H9 (cell line): ENCODE results near the gene ODAD4. TPM values are rescaled to one million over a fixed set of nuclear protein-coding genes. Genes with fewer than 3 reads are reported as not detected.

Experiments used
- DNase-seq: peaks from one replicate; pipeline ENCODE4 v3.0.0-alpha.2; 2017
- H2AFZ ChIP-seq: one replicate; pipeline ENCODE4 v1.6.1; 2013; ENCODE audit warnings: mild to moderate bottlenecking, low read length, control low read depth, moderate library complexity
- H2AK5ac ChIP-seq: 2 replicates; pipeline ENCODE4 v1.6.1; 2013; ENCODE audit warnings: low read length, control low read depth, mixed read lengths; ENCODE audit not compliant: insufficient read length
- H2BK120ac ChIP-seq: one replicate; pipeline ENCODE4 v1.6.1; 2013; ENCODE audit warnings: low read depth, mild to moderate bottlenecking, low read length, control low read depth, inconsistent platforms; ENCODE audit not compliant: poor library complexity, severe bottlenecking
- H2BK12ac ChIP-seq: 2 replicates; pipeline ENCODE4 v1.6.1; 2013; ENCODE audit warnings: low read length, control low read depth, mixed read lengths, low read depth; ENCODE audit not compliant: insufficient read length
- H2BK15ac ChIP-seq: 2 replicates; pipeline ENCODE4 v1.6.1; 2013; ENCODE audit warnings: low read depth, low read length, control low read depth
- H2BK20ac ChIP-seq: one replicate; pipeline ENCODE4 v1.6.1; 2013; ENCODE audit warnings: low read depth, mild to moderate bottlenecking, low read length, control low read depth, inconsistent platforms; ENCODE audit not compliant: poor library complexity, severe bottlenecking
- H2BK5ac ChIP-seq: 2 replicates; pipeline ENCODE4 v1.6.1; 2013; ENCODE audit warnings: low read length, control low read depth, mixed read lengths; ENCODE audit not compliant: insufficient read length
- H3K14ac ChIP-seq: 2 replicates; pipeline ENCODE4 v1.6.1; 2013; ENCODE audit warnings: low read length, control low read depth; ENCODE audit not compliant: insufficient read depth
- H3K18ac ChIP-seq: 2 replicates; pipeline ENCODE4 v1.6.1; 2013; ENCODE audit warnings: low read depth, mild to moderate bottlenecking, mixed read lengths, low read length, control low read depth; ENCODE audit not compliant: insufficient read length
- H3K23ac ChIP-seq: 2 replicates; pipeline ENCODE4 v1.6.1; 2013; ENCODE audit warnings: low read length, control low read depth, mixed read lengths, low read depth; ENCODE audit not compliant: insufficient read length
- H3K23me2 ChIP-seq: 2 replicates; pipeline ENCODE4 v1.6.1; 2013; ENCODE audit warnings: low read depth, mild to moderate bottlenecking, mixed read lengths, low read length, control low read depth; ENCODE audit not compliant: insufficient read length, poor library complexity, severe bottlenecking
- H3K27ac ChIP-seq: 2 replicates; pipeline ENCODE4 v1.5.1; 2013; ENCODE audit warnings: low read length, control low read depth, mixed read lengths, low read depth; ENCODE audit not compliant: insufficient read length
- H3K27me3 ChIP-seq: 2 replicates; pipeline ENCODE4 v1.6.1; 2013; ENCODE audit warnings: low read length, control low read depth, inconsistent platforms; ENCODE audit not compliant: insufficient read depth
- H3K4ac ChIP-seq: 2 replicates; pipeline ENCODE4 v1.6.1; 2013; ENCODE audit warnings: low read depth, mild to moderate bottlenecking, control low read depth, inconsistent platforms, low read length, moderate library complexity
- H3K4me1 ChIP-seq: 2 replicates; pipeline ENCODE4 v1.6.1; 2013; ENCODE audit warnings: low read length, control low read depth, inconsistent platforms; ENCODE audit not compliant: insufficient read depth
- H3K4me2 ChIP-seq: 2 replicates; pipeline ENCODE4 v1.6.1; 2013; ENCODE audit warnings: low read length, control low read depth, mixed read lengths; ENCODE audit not compliant: insufficient read length, insufficient read depth
- H3K56ac ChIP-seq: 2 replicates; pipeline ENCODE4 v1.6.1; 2013; ENCODE audit warnings: low read depth, mild to moderate bottlenecking, mixed read lengths, low read length, control low read depth; ENCODE audit not compliant: insufficient read length
- H3K79me1 ChIP-seq: 2 replicates; pipeline ENCODE4 v1.6.1; 2013; ENCODE audit warnings: low read depth, mild to moderate bottlenecking, moderate library complexity, low read length, control low read depth, inconsistent platforms; ENCODE audit not compliant: insufficient read depth, poor library complexity, severe bottlenecking
- H3K79me2 ChIP-seq: 2 replicates; pipeline ENCODE4 v1.6.1; 2013; ENCODE audit warnings: low read length, control low read depth, inconsistent platforms; ENCODE audit not compliant: insufficient read depth
- H3K9ac ChIP-seq: 2 replicates; pipeline ENCODE4 v1.6.1; 2013; ENCODE audit warnings: low read length, control low read depth, mixed read lengths; ENCODE audit not compliant: insufficient read length; ENCODE audit errors: extremely low read depth
- H3K9me3 ChIP-seq: one replicate; pipeline ENCODE4 v1.6.1; 2013; ENCODE audit warnings: low read depth, low read length, inconsistent platforms; ENCODE audit not compliant: control insufficient read depth
- H3T11ph ChIP-seq: one replicate; pipeline ENCODE4 v1.6.1; 2013; ENCODE audit warnings: mild to moderate bottlenecking, low read length, control low read depth, inconsistent platforms
- H4K20me1 ChIP-seq: one replicate; pipeline ENCODE4 v1.6.1; 2013; ENCODE audit not compliant: control insufficient read depth, insufficient read length, insufficient read depth
- H4K5ac ChIP-seq: 2 replicates; pipeline ENCODE4 v1.6.1; 2013; ENCODE audit warnings: low read depth, mild to moderate bottlenecking, mixed read lengths, low read length, control low read depth; ENCODE audit not compliant: insufficient read length
- H4K8ac ChIP-seq: replicated peaks from 2 replicates; pipeline ENCODE4 v1.6.1; 2013; ENCODE audit warnings: low read length, control low read depth, mixed read lengths, low read depth; ENCODE audit not compliant: insufficient read length
- H4K91ac ChIP-seq: 2 replicates; pipeline ENCODE4 v1.6.1; 2013; ENCODE audit warnings: low read depth, mild to moderate bottlenecking, moderate library complexity, mixed read lengths, low read length, control low read depth; ENCODE audit not compliant: insufficient read length
- H3K27ac Mint-ChIP-seq, 3 experiments: 2 replicates in 2 of 3; 3 replicates in 1 of 3; pipeline ENCODE4 v1.8.0; 2020 to 2021; ENCODE audit warnings: mixed read lengths in 3 of 3, mild to moderate bottlenecking in 1 of 3, moderate library complexity in 1 of 3
- H3K27me3 Mint-ChIP-seq: 2 replicates; pipeline ENCODE4 v1.8.0; 2021; ENCODE audit warnings: low read depth, mild to moderate bottlenecking, moderate library complexity, mixed read lengths
- H3K36me3 Mint-ChIP-seq, 3 experiments: 2 replicates in 2 of 3; 3 replicates in 1 of 3; pipeline ENCODE4 v1.8.0; 2020 to 2021; ENCODE audit warnings: low read depth in 3 of 3, mixed read lengths in 3 of 3; ENCODE audit not compliant: insufficient read depth in 1 of 3
- H3K4me1 Mint-ChIP-seq, 2 experiments: 2 replicates each; pipeline ENCODE4 v1.8.0; 2020; ENCODE audit warnings: mixed read lengths in 2 of 2
- H3K4me3 Mint-ChIP-seq, 2 experiments: 2 replicates in 1 of 2; 3 replicates in 1 of 2; pipeline ENCODE4 v1.8.0; 2020 to 2021; ENCODE audit warnings: mild to moderate bottlenecking in 2 of 2, mixed read lengths in 2 of 2, moderate library complexity in 1 of 2
- H3K9me3 Mint-ChIP-seq, 2 experiments: 2 replicates in 1 of 2; 3 replicates in 1 of 2; pipeline ENCODE4 v1.8.0; 2020; ENCODE audit warnings: mild to moderate bottlenecking in 2 of 2, mixed read lengths in 2 of 2, moderate library complexity in 1 of 2
- WGBS: extraction: QIAGEN DNeasy Blood & Tissue Kit; methylation state at CpG from one replicate; pipeline ENCODE4 v1.1.7; 2013; ENCODE audit warnings: missing lambda C conversion rate, low lambda C conversion rate, mixed read lengths; ENCODE audit not compliant: insufficient read length; ENCODE audit errors: extremely low coverage; 5-methylcytosine and 5-hydroxymethylcytosine counted together
- total RNA-seq: library from RNA; stranded (reverse); gene quantifications from 2 replicates; pipeline ENCODE4 v1.2.1, GENCODE V29; 2021
- TF ChIP-seq, protein P1 (sequence below): fragments of 200-600 bp; sonication (generic); conservative IDR thresholded peaks from 3 replicates; pipeline ENCODE4 v1.8.0; 2021; ENCODE audit warnings: antibody characterized with exemption, mild to moderate bottlenecking

ODAD4 gene
- total RNA-seq, 1 experiment from 2014 or later, result 2.1 TPM

DNA sequence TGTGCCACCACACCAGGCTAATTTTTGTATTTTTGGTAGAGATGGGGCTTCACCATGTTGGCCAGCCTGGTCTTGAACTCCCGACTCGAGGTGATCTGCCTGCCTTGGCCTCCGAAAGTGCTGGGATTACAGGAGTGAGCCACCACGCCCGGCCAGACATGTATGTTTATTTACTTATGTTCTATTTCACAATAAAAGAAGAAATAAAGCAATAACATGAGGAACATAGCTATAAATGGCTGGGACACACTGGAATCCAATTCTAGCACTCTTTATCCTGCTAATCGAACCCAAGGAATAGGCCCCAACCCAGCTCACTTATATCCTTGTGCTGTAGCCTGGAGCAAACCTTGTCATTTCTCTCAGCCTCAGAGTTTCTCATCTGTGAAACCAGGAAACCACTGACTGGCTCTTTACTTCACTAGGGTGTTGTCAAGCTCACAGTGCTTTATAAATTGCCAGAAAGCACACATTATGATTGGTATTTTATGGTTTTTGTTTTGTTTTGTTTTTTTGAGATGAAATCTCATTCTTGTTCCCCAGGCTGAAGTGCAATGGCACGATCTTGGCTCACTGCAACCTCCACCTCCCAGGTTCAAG, 4.3 kb upstream of the ODAD4 start:
- H2BK12ac ChIP-seq, result no peak overlapping the region
- TF ChIP-seq, protein P1, sequence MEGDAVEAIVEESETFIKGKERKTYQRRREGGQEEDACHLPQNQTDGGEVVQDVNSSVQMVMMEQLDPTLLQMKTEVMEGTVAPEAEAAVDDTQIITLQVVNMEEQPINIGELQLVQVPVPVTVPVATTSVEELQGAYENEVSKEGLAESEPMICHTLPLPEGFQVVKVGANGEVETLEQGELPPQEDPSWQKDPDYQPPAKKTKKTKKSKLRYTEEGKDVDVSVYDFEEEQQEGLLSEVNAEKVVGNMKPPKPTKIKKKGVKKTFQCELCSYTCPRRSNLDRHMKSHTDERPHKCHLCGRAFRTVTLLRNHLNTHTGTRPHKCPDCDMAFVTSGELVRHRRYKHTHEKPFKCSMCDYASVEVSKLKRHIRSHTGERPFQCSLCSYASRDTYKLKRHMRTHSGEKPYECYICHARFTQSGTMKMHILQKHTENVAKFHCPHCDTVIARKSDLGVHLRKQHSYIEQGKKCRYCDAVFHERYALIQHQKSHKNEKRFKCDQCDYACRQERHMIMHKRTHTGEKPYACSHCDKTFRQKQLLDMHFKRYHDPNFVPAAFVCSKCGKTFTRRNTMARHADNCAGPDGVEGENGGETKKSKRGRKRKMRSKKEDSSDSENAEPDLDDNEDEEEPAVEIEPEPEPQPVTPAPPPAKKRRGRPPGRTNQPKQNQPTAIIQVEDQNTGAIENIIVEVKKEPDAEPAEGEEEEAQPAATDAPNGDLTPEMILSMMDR, result no peak
- no peak overlapping the region for H4K8ac ChIP-seq
- H2AK5ac ChIP-seq, result no peak overlapping the region
- H3K9ac ChIP-seq, result no peak overlapping the region
- no peaks in the 10 kb centered on the region for H3K36me3 Mint-ChIP-seq
- no peaks in the 10 kb centered on the region for H4K20me1 ChIP-seq
- H3K14ac ChIP-seq, result no peak overlapping the region
- no peaks in the 10 kb centered on the region for H3K27me3 ChIP-seq
- H3K4me1 Mint-ChIP-seq, result peaks cover 11 to 13% of the 10 kb centered on the region in 2 experiments
- H3K27ac ChIP-seq, result no peak overlapping the region
- H3K4me2 ChIP-seq, result no peak overlapping the region
- H3K4me1 ChIP-seq, result no peaks in the 10 kb centered on the region
- H3T11ph ChIP-seq, result no peak overlapping the region
- no peak overlapping the region for H3K4me3 Mint-ChIP-seq
- no peak overlapping the region for H3K4ac ChIP-seq
- H3K56ac ChIP-seq, result no peak overlapping the region
- H2BK15ac ChIP-seq, result no peak overlapping the region
- H2BK120ac ChIP-seq, result no peak overlapping the region
- no peak overlapping the region for H3K18ac ChIP-seq
- WGBS, result no CpG with 5 or more reads among the region's 7 CpGs
- no peaks in the 10 kb centered on the region for H3K79me1 ChIP-seq
- H2AFZ ChIP-seq, result no peak overlapping the region
- H3K27ac Mint-ChIP-seq, result no peak overlapping the region
- no peaks in the 10 kb centered on the region for H3K9me3 ChIP-seq
- H3K9me3 Mint-ChIP-seq, result no peaks in the 10 kb centered on the region
- H2BK20ac ChIP-seq, result no peak overlapping the region
- no peak overlapping the region for H4K91ac ChIP-seq
- H3K79me2 ChIP-seq, result peaks cover 2% of the 10 kb centered on the region; the same call in 1 of the 2 replicates
- DNase-seq, result no peak
- H3K23me2 ChIP-seq, result peaks cover 6% of the 10 kb centered on the region
- H3K27me3 Mint-ChIP-seq, result no peaks in the 10 kb centered on the region
- no peak overlapping the region for H4K5ac ChIP-seq
- H2BK5ac ChIP-seq, result no peak overlapping the region
- H3K23ac ChIP-seq, result no peak overlapping the region
